ENCODE data around the gene WDFY2. TPM values are rescaled to one million over a fixed set of nuclear protein-coding genes. Genes with fewer than 3 reads are reported as not detected.

WDFY2 gene
- total and polyA plus RNA-seq, 2 of the 13 experiments (the other 11 are each of a cell fraction or from before 2014, with no cell fraction given): 22.6 to 27.0 TPM

GRCh38 chr13:51620165-51620983 lies 36.1 kb downstream of the WDFY2 start (continued):
- TF ChIP-seq ZNF672 (CRISPR knock-in tag; IDR thresholded peaks at IDR 0.05): no peak
- TF ChIP-seq ZGPAT (CRISPR knock-in tag; IDR thresholded peaks at IDR 0.05): peak; percentile 80
- TF ChIP-seq ZBTB25 (CRISPR knock-in tag; IDR thresholded peaks at IDR 0.05): peak; percentile 74; the same call in 1 of the 2 replicates
- TF ChIP-seq NFRKB (IDR thresholded peaks at IDR 0.05): no peak
- TF ChIP-seq, protein P1, sequence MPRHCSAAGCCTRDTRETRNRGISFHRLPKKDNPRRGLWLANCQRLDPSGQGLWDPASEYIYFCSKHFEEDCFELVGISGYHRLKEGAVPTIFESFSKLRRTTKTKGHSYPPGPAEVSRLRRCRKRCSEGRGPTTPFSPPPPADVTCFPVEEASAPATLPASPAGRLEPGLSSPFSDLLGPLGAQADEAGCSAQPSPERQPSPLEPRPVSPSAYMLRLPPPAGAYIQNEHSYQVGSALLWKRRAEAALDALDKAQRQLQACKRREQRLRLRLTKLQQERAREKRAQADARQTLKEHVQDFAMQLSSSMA (CRISPR knock-in tag; IDR thresholded peaks at IDR 0.05): peak; percentile 55; the same call in 1 of the 2 replicates
- no peak for TF ChIP-seq ZNF83 (CRISPR knock-in tag; IDR thresholded peaks at IDR 0.05; ENCODE audit: borderline replicate concordance)
- TF ChIP-seq MYNN (CRISPR knock-in tag; IDR thresholded peaks at IDR 0.05; ENCODE audit: low read depth): no peak
- TF ChIP-seq ZNF773 (CRISPR knock-in tag; IDR thresholded peaks at IDR 0.05; ENCODE audit: borderline replicate concordance): no peak
- TF ChIP-seq MLXIP (CRISPR knock-in tag; IDR thresholded peaks at IDR 0.05; ENCODE audit: borderline replicate concordance): no peak
- TF ChIP-seq TERF1 (CRISPR knock-in tag; IDR thresholded peaks at IDR 0.05): no peak
- no peak for TF ChIP-seq ZNF224 (CRISPR knock-in tag; IDR thresholded peaks at IDR 0.05)
- TF ChIP-seq, protein P2, sequence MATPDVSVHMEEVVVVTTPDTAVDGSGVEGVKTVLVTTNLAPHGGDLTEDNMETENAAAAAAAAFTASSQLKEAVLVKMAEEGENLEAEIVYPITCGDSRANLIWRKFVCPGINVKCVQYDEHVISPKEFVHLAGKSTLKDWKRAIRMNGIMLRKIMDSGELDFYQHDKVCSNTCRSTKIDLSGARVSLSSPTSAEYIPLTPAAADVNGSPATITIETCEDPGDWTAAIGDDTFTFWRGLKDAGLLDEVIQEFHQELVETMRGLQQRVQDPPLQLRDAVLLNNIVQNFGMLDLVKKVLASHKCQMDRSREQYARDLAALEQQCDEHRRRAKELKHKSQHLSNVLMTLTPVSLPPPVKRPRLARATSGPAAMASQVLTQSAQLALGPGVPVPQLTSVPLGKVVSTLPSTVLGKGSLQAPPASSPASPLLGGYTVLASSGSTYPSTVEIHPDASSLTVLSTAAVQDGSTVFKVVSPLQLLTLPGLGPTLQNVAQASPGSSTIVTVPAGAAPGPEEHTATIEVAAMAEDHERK (CRISPR knock-in tag; IDR thresholded peaks at IDR 0.05; ENCODE audit: low read depth): no peak
- TF ChIP-seq, protein P3, sequence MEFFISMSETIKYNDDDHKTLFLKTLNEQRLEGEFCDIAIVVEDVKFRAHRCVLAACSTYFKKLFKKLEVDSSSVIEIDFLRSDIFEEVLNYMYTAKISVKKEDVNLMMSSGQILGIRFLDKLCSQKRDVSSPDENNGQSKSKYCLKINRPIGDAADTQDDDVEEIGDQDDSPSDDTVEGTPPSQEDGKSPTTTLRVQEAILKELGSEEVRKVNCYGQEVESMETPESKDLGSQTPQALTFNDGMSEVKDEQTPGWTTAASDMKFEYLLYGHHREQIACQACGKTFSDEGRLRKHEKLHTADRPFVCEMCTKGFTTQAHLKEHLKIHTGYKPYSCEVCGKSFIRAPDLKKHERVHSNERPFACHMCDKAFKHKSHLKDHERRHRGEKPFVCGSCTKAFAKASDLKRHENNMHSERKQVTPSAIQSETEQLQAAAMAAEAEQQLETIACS (CRISPR knock-in tag; IDR thresholded peaks at IDR 0.05): no peak
- no peak for TF ChIP-seq DDIT3 (CRISPR knock-in tag; IDR thresholded peaks at IDR 0.05)
- TF ChIP-seq ZMYM4 (CRISPR knock-in tag; IDR thresholded peaks at IDR 0.05): peak; percentile 94
- no peak for TF ChIP-seq ZNF484 (CRISPR knock-in tag; IDR thresholded peaks at IDR 0.05; ENCODE audit: borderline replicate concordance, low read depth)
- TF ChIP-seq NCOA5 (CRISPR knock-in tag; IDR thresholded peaks at IDR 0.05): no peak
- TF ChIP-seq ZNF556 (CRISPR knock-in tag; IDR thresholded peaks at IDR 0.05; ENCODE audit: borderline replicate concordance): no peak; the same call in 1 of the 2 replicates

Data from HepG2 (cell line).